Measurements from ENCODE around the gene RPP25.

GRCh38 chr15:74906067-74906449 is 50.5 kb downstream of the RPP25 start:
- TF ChIP-seq, protein P1, sequence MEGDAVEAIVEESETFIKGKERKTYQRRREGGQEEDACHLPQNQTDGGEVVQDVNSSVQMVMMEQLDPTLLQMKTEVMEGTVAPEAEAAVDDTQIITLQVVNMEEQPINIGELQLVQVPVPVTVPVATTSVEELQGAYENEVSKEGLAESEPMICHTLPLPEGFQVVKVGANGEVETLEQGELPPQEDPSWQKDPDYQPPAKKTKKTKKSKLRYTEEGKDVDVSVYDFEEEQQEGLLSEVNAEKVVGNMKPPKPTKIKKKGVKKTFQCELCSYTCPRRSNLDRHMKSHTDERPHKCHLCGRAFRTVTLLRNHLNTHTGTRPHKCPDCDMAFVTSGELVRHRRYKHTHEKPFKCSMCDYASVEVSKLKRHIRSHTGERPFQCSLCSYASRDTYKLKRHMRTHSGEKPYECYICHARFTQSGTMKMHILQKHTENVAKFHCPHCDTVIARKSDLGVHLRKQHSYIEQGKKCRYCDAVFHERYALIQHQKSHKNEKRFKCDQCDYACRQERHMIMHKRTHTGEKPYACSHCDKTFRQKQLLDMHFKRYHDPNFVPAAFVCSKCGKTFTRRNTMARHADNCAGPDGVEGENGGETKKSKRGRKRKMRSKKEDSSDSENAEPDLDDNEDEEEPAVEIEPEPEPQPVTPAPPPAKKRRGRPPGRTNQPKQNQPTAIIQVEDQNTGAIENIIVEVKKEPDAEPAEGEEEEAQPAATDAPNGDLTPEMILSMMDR (IDR thresholded peaks at IDR 0.05): no peak
- TF ChIP-seq POLR2A (IDR thresholded peaks at IDR 0.05): no peak

Data from Peyer's patch (tissue), 4 donors.